HG02763 (cell line): ENCODE data around the gene ZNF385C.

Experiments used
- ATAC-seq: cut with Tn5 transposase; IDR thresholded peaks from one replicate; pipeline ENCODE4 v1.9.1; 2021; ENCODE audit warnings: mild to moderate bottlenecking, moderate library complexity; ENCODE audit not compliant: unreplicated experiment

Gene ZNF385C

DNA sequence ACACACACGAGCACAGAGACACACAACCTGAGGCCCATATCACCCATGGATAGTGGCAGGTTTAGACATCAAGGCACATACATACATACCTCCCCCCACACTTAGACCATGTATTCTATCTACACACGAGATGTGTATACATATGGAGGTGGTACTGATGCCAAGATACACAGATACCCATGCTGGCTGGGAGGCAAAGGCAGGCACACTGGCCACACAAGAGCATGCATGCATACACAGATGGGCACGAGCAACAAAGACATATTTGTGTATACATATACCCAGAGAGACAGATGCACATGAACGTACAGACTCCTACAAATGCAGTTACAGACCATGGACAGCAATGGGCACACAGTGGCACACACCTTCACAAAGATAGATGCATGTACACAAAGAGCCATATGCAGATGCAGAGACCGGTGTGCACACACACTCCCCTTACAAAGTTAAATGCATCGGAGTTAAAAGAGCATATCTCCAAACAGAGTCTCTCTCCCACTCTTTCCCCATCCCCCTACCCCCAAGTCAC is 45.9 kb downstream of the ZNF385C start:
- no peak for ATAC-seq

DNA sequence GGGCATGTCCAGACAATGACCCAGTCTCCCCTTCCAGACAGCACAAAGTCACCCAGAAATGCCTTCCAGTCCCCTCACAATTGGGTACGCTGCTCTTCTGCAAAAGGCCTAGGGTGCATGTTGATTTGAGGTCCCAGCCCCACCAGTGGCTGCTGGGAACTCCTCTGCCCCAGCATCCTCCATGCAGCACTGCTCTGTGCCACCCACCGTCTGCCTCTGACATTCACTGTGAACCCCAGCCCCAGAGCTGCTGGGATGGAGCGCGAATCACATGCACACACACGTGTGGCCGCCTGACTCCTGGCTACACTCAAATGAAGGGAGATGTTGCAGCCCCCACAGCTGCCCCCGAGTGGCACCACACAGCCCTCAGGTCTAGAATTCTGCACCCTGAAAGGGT is 46.6 kb downstream of the ZNF385C start:
- ATAC-seq, result no peak

DNA sequence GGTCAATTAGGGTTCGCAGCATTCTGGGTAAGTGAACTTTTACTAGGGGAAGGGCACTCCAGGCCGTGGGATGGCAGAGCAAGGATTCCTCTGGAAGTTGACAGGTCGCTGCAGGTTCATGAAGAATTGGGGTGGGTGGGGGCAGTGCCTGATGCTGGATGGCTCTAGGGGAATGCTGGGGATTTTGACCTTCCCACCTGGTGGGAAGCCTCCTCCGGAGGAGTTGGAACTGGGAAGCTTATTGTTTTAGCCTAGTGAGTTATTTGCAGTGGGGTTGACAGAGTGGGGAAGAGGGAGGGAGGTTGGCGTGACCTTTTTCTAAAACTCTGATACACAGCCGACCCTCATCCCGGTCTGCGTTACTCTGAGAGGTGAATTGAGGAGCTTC is 47.3 kb downstream of the ZNF385C start:
- ATAC-seq, result no peak

DNA sequence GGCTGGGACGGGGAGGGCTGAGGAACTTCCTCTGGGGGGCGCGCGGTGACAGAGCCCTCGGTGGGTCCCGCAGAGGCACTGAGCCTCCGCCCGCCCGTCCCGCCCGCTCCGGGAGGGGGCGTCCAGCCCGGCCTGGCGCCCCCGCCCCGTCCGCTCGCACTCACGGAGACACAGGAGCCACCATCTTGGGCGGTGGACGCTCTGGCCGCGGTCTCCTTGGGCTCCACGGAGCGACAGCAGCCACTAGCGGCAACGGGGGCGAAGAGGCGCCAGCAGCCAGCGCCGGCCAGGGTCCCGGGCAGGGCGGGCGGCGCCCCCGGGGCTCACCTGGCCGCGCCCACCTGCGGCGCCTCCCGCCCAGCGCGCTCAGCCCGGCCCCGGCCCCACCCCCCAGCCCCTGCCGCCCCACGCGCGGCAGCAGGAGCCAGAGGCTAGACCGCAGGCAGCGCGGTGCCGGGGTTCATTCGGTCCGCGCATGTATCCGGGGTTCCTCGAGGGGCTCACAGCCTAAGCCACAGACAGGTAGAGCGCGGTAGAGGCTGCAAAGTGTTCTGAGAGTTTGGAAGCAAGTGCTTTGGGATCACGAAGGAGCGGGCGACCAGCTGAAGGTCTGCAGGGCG is 47.8 kb downstream of the ZNF385C start, which contains the start of gene C17orf113:
C17orf113 (minus strand) TSS at position 209 of the 620 bp plus-strand sequence. CDS start 7,225 bp downstream, outside the sequence.
- ATAC-seq, result no peak

DNA sequence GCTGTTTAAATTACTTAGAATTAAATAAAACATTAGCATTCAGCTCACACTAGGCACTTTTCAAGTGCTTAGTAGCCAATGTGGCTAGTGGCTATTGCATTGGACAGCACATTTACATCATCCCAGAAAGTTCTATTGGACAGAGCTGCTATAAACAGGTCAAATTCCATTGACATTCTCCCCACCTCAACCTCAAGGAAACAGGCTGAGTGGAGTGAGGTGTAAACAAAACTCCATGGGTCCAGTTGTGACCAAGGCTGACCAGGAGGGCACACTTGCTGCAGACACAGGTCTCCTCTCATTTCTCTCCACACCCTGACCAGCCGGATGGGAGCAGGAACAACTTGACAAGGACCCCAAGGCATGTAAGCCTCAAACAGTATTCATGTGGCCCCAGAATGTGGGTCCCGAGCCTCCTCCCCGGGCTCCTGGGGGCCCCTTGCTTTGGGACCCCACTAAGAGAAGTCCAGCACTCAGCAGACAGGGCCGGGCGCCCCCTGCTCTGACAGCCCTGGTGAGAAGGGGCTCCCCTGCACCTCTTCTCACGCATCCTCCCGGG is 48.4 kb downstream of the ZNF385C start:
- ATAC-seq, result no peak

- no peak for ATAC-seq
Observed at GRCh38 chr17:42047343-42047742, 50.9 kb downstream of the ZNF385C start.

- ATAC-seq, result no peak
Observed at GRCh38 chr17:42045719-42046118, 52.6 kb downstream of the ZNF385C start.

DNA sequence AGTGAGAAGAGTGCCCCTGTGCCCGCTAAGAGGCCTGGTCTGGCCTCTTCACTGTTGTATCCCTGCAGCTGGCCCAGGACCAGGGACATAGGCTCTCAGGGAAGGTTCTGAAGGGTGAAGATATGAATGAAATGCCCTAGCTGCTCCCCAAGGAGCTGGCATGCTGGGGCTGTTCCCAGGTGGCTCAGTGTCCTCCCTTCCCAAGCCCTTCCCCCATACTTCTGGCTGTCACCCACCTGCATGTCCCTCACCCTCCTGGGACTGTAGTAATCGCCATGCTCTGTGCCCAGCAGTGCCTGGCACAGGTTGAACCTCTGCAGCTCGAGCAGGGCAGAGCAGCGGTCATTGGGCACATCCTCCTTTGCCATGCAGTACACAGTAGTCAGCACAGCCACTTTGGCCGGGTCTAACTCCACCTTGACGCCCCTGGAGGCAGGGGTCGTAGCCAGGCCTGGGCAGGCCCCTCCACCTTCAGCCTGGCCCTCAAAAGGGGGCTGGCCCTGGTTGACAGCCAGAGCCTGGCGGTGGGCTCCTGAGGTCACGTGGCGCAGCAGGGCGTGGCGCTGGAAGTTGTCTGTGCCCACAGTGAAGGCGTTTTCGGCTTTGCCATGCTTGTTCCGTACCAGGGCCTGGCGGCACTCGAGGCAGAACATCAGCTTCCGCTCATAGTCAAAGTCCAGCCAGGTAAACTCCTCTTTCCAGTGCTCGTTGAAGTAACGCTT is 55.5 kb downstream of the ZNF385C start:
- no peak for ATAC-seq

- no peak for ATAC-seq
Observed at GRCh38 chr17:42041619-42042018, 56.7 kb downstream of the ZNF385C start.

GRCh38 chr17:42040818-42041217 is 57.5 kb downstream of the ZNF385C start:
- ATAC-seq, result no peak

- no peak for ATAC-seq
Observed at GRCh38 chr17:42039794-42040763, 58.2 kb downstream of the ZNF385C start.

GRCh38 chr17:42038221-42038973 is 59.9 kb downstream of the ZNF385C start:
- no peak for ATAC-seq

GRCh38 chr17:42034059-42034458 is 64.2 kb downstream of the ZNF385C start:
- no peak for ATAC-seq

DNA sequence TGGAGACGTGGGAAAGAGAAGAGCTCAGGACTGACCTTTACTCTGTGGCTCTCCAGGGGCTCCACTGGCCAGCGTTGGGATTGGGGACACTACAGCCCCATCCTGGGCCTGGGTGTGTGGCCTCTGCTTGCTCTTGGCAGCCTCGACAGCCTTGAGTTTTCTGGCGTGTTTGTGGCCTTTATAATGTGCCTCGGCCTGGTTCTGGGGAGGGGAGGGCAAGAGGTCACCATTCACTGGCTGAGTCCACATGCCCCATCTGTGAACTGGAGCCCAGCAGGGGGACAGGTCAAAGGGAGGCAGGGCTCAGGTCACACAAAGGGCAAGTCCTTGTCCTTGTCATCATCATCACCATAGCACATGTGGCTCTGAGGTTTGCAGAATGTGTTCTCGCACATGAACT is 66.7 kb downstream of the ZNF385C start:
- no peak for ATAC-seq

DNA sequence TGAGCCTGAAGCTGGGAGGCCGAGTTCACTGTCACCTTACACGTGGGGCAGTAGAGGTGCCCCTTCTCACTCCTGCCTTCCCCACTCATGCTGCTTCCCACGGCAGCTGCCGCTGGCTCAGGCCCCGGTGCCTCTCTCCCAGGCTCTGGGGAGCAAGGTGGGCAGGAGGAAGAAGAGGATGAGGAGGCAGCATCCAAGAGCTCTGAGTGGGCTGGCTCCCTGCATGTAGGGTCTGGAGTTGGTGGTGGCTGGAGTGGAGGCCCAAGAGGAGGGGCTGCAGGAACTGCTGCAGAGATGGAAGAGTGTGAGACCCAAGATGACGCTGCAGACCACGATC is 69.5 kb downstream of the ZNF385C start:
- ATAC-seq, result no peak

DNA sequence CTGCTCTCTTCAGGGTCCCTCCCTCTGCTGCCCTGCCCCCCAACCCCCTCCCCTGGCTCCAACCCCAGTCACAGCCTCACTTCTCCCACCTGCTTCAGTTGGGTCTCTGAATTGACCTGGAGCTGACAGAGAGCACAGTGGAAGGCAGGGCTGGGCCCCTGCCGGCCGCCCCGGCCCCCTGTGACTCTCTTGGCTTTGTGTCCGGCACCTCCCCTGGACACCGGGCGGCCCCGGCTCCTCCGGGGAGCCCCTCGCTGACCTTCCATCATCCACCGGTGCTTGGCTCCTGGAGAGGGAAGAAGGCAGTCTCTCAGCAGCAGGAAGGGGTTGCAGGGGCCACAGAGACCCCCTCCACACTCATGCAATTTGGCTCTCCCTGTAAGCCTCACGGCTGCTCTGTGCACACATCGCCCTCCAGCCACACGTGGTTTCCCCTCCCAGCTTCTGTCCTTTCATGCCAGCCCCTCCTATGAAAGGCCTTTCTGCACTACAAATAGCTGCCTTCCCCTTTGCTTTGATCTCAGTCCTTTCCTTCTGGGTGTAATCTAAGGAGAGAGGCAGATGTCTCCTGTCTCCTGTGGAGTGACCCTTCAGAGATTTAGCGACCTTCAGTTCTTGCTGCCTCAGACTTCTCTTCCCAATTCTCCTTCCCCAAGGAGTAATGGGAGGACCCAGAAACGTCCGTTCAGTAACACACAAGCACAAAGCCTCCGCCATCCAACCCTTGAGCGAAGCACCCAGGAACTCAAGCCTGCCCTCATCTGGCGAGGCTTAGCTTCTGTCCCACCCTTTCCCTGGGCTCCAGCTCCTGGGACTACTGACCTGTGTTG is 70.1 kb downstream of the ZNF385C start:
- no peak for ATAC-seq

DNA sequence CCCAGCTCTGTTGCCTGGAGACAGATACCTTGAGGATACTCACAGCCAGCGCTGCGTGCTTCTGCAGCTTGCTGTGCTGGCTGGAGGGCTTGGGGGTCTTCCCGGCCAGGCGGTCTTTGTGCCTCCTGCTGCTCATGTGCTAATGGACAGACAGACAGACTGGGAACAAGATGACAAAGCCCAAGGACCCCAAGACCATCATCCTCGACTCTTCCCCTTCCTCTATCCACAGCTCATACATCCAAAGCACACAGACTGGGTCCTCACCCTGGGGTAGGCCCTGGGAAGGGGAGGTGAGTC is 70.7 kb downstream of the ZNF385C start:
- no peak for ATAC-seq

GRCh38 chr17:42026857-42027589 is 71.2 kb downstream of the ZNF385C start:
- no peak for ATAC-seq

- no peak for ATAC-seq
Observed at GRCh38 chr17:42025936-42026335, 72.3 kb downstream of the ZNF385C start.
